GM18858 (cell line): ENCODE measurements around the gene APOBEC2.

ENCODE experiments used
- ATAC-seq: cut with Tn5 transposase; IDR thresholded peaks from one replicate; pipeline ENCODE4 v1.9.1; 2021; ENCODE audit not compliant: unreplicated experiment

The APOBEC2 gene

GRCh38 chr6:41037107-41037900 lies 15.7 kb upstream of the APOBEC2 start:
- ATAC-seq, result no peak

GRCh38 chr6:41038205-41038604 lies 14.8 kb upstream of the APOBEC2 start:
- no peak for ATAC-seq

- ATAC-seq, result no peak
Observed at GRCh38 chr6:41039060-41039998, 13.7 kb upstream of the APOBEC2 start, which contains the start of gene UNC5CL. UNC5CL (minus strand) TSS chr6:41039221; CDS start chr6:41035074, 4,147 bp downstream.

- ATAC-seq, result no peak
Observed at GRCh38 chr6:41040101-41040939, 12.7 kb upstream of the APOBEC2 start.

GRCh38 chr6:41040940-41041536 lies 12.0 kb upstream of the APOBEC2 start:
- ATAC-seq, result no peak

- ATAC-seq, result no peak
Observed at GRCh38 chr6:41042226-41043055, 10.6 kb upstream of the APOBEC2 start, which contains the start of gene TSPO2. TSPO2 (plus strand) TSS chr6:41042467; CDS start chr6:41042986, 519 bp downstream.

GRCh38 chr6:41043151-41043550 lies 9.9 kb upstream of the APOBEC2 start:
- ATAC-seq, result no peak

GRCh38 chr6:41045664-41046063 lies 7.3 kb upstream of the APOBEC2 start:
- ATAC-seq, result no peak

GRCh38 chr6:41046084-41046483 lies 6.9 kb upstream of the APOBEC2 start:
- no peak for ATAC-seq

- no peak for ATAC-seq
Observed at GRCh38 chr6:41047306-41047705, 5.7 kb upstream of the APOBEC2 start.

GRCh38 chr6:41047745-41048732 lies 5.0 kb upstream of the APOBEC2 start:
- ATAC-seq, result no peak

- no peak for ATAC-seq
Observed at GRCh38 chr6:41049521-41049920, 3.5 kb upstream of the APOBEC2 start.

GRCh38 chr6:41049955-41050354 lies 3.0 kb upstream of the APOBEC2 start:
- no peak for ATAC-seq

- ATAC-seq, result no peak
Observed at GRCh38 chr6:41050536-41050935, 2.5 kb upstream of the APOBEC2 start.

- no peak for ATAC-seq
Observed at GRCh38 chr6:41051873-41052272, 1.1 kb upstream of the APOBEC2 start.

GRCh38 chr6:41054511-41054910 lies 1.5 kb downstream of the APOBEC2 start:
- no peak for ATAC-seq

- no peak for ATAC-seq
Observed at GRCh38 chr6:41055149-41055548, 2.1 kb downstream of the APOBEC2 start.

GRCh38 chr6:41056768-41057490 lies 3.9 kb downstream of the APOBEC2 start:
- no peak for ATAC-seq
